G401 (cell line): ENCODE measurements around the gene ATP9B. TPM values are rescaled to one million over a fixed set of nuclear protein-coding genes. Genes with fewer than 3 reads are reported as not detected.
"Not testable (repeated sequence)": the region's sequence is repeated elsewhere in the genome, so short reads cannot be mapped to it uniquely, and the experiment has no call there.

Experiments
- DNase-seq: peaks from one replicate; pipeline ENCODE4 v3.0.0-alpha.2; 2015; ENCODE audit warnings: low spot score
- in situ Hi-C: cut with HindIII; loops from 2 replicates; pipeline ENCODE4 v1.10.0; 2016; ENCODE audit warnings: low sequenced_read_pairs, mixed read lengths
- total RNA-seq: library from RNA; depleted of rRNA; stranded (reverse); fragments of >200 nt; shearing (Covaris generic); gene quantifications from 2 replicates; pipeline ENCODE4 v1.2.3, GENCODE V29; 2014

Gene ATP9B
- total RNA-seq, 1 experiment from 2014 or later = 16.3 TPM

DNA sequence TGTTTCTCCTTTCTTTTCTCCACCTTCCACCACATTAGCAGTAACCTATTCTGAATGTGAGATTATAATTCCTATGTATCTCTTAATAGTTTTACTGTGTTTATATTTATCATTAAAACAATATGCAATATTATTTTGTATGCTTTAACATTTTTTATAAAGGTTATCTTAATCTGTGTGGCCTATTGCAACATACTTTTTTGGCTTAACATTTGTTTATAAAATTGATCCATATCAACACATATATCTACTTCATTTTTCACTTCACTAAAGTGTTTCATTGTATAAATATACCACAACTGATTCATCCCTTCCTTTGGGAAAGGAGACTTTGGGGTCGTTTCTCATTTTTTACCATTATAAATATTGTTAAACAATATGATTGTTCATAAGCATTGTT, 48.6 kb downstream of the ATP9B start:
- no peak for DNase-seq
- in situ Hi-C loops = no loop called here

DNA sequence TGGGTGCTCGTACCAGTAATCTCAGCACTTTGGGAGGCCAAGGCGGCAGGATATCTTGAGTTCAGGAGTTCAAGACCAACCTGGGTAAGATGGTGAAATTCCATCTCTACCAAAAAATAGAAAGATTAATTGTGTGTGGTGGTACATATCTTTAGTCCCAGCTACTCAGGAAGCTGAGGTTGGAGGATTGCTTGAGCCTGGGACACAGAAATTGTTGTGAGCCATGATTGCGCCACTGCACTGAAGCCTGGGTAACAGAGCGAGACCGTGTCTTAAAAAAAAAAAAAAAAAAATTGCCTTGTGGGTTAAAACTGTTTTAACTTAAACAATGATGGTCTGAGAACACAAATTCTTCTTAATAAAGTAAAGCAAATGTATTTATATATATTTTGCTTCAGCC, 49.6 kb downstream of the ATP9B start:
- no peak for DNase-seq
- in situ Hi-C loops = no loop called here

DNA sequence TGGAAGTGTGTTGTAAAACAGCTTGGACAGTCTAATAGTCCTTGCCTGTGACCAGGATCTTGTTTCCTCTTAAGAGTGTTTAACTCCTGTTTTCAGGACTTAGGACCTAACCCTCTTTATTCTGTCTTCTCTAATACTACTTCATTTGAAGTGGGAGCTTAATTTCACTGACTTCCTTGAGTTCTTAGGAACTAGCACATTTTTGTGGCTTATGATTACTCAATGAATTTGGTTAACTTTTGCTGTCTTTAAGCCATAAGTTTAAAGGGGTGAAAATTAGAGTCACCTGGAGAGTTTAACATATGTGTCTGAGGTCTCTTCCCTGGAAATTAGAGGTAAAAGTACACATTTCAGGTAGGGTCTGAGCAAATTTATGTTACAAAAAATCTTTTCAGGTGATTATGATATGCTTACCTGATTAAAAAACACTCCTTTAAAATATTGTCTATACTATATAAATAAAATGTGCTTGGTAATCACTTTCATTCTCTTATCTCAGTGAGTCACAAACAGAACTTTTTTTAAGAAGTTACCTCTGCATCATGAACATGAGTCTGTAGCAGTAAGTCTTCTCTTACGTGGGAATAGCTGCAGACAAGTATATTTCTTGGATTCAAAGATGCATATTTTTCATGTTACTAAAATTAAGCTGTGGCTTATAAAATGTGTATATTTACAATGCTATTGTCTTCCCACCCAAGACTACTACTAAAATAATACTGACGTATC, 52.7 kb downstream of the ATP9B start:
- no peak for DNase-seq
- in situ Hi-C loops = no loop called here

DNA sequence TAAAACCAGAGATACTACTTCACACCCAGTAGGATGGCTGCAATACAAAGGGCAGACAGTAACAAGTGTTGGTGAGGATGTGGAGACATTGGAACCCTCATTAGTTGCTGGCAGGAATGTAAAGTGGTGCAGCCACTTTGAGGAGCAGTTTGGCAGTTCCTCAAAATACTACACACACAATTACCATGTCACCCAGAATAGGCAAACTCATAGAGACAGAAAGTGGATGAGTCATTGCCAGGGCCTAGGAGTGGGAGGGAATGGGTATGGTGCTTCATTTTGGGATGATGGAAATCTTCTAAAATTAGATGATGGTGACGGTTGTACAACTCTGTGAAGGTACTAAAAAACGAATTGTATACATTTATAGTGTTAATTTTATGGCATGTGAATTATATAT, 54.8 kb downstream of the ATP9B start:
- DNase-seq = no peak
- in situ Hi-C loops = no loop called here

DNA sequence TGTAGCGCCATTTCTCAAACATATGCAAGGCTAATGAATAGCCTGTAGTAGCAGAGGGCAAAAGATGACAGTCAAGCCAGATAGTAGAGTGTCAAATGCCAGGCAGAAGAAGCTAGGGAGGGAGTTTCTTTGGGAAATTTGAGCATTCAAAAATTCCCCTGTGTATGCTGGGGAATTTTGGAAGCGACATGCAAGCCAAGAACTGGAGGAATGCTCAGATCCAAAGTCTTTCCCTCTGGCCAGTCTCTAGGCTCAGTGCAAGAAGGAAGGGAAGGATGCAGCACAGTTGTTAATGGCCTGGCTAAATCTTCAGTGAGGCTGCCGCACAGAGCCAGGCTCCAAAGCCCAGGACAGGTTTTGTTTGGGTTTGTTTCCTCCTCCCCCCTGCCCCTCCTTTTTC, 59.9 kb downstream of the ATP9B start:
- in situ Hi-C loops = no loop called here
- DNase-seq = no peak

DNA sequence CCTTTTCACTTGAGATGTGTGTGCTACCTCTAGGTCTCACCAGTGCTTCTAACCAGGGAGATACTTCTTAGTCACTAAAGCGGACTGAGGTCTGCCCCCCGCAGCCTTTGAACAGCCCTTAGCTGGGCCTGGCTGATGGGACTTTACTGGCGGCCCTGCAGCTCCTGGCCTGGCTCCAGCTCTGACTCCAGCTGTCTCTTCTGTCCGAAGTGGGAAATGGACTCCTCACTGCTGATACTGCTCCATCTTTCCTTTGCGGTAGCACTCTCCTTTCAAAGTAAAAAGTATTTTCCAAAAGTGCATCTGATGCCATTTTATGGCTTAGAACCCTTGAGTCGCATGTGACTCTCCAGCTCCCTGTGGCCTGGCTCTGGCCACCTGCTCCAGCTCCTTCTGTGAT, 64.5 kb downstream of the ATP9B start:
- DNase-seq = peak; percentile 27
- in situ Hi-C loops = no loop called here

DNA sequence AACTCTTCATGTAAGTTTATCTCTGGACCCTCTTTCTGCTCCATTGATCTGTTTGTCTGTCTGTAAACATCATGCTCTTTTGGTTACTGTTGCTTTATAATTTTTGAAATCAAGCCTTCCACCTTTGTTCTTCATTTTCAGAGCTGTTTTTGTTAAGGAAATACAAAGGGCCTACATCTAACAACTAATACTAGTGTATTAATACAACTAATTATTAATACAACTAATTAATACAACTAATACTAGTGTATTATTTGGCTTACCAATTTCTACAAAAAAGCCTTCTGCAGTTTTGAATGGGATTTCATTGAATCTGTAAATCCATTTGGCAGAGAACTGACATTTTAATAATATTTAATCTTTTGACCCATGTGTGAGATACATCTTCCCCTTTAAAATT, 66.7 kb downstream of the ATP9B start:
- DNase-seq = no peak
- in situ Hi-C loops = no loop called here

DNA sequence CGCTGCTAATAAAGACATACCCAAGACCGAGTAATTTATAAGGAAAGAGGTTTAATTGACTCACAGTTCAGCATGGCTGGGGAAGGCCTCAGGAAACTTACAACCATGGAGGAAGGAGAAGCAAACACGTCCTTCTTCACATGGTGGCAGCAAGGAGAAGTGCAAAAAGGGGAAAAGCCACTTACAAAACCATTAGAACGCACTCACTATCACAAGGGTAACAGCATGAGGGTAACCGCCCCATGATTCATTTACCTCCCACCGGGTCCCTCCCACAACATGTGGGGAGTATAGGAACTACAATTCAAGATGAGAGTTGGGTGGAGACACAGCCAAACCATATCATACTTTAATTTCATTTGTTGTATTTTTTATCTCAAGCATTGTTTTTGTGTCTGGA, 67.5 kb downstream of the ATP9B start:
- in situ Hi-C loops = no loop called here
- no peak for DNase-seq

DNA sequence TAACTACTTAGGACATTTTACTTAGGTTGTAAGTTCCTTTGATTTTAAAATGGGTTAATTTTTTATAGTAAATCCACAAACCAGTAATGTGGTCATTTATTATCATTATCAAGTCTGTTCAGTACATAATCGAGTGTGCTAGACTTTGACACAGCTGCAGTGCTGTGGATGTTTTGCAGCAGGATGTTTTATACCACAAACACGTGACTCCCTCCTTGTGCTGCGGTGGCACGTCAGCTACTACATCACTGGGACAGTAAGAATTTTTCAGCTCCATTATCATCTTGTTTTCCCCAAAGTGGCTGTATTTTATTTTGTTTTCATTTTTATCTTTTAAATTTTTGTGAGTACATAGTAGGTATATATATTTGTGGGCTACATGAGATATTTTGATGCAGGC, 70.0 kb downstream of the ATP9B start:
- in situ Hi-C loops = no loop called here
- DNase-seq = no peak

DNA sequence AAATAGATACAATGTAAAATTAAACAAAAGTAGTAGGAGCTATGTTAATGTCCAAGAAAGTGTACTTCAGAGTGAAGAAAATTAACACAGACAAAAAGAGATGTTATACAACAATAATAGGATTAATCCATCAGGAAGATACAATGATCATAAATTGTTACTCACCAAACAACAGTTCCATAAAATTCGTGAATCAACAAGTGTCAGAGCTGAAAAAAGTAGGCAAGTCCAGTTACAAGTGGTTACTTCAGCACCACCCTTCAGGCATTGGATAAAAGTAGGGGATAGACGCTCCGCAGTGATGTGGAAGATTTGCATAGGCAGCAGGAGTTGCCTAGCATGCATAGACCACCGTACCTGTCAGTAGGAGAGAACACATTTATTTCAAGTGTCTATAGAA, 77.8 kb downstream of the ATP9B start:
- in situ Hi-C loops = no loop called here
- no peak for DNase-seq

DNA sequence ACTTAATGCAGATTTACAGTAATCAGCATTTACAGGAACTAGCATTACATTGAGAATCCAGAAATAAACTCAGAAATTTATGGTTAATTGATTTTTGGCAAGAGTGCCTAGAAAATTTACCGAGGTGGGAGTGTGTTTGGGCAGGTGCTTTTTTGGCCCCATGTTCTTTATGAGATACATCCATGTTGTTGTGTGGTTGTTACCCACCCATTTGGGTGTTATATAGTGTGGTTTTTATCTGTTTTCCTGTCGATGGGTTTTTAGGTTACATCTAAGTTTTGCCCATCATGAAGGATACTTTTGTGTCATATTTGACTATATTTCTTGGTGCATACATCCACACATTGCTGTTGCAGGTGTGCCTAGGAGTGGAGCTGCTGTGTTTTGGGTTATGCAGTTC, 82.0 kb downstream of the ATP9B start:
- in situ Hi-C loops = no loop called here
- no peak for DNase-seq

DNA sequence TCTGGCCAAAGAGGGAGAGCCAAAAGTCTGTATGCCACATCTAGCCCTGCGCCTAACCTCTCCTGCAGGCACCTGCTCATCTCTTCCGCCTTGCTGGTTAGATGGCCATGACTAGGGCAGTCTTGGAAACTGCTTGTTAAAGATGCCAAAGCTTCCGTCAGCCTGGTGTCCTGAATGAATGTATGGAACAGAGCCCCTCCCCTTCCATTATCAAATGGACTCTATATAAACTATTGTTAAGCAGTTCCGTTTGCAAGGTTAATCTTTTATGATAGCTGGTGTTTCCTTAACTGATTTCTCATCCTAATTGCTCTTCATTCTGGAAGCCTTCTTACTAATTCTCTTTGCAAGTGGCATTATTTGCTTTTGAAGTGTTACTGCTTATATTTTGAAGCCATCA, 87.1 kb downstream of the ATP9B start:
- DNase-seq = no peak
- in situ Hi-C loops = no loop called here

DNA sequence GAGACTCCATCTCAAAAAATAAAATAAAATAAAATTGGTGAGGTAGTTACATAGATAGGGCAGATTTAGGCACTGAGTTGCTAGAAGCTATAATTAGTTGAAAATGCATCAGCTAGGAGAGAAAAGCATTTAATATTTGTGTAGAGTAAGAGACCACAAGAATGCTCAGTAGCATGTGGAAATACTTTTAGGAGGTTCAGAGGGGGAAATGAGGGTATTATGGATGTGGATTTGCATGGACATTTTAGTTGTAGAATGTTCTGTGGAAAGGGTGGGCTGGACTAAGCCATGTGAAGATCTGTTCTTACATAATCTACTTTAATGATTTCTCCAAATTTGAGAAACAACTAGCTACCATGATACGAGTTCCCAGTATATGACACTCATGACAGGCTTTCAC, 95.5 kb downstream of the ATP9B start:
- in situ Hi-C loops = no loop called here
- DNase-seq = no peak

DNA sequence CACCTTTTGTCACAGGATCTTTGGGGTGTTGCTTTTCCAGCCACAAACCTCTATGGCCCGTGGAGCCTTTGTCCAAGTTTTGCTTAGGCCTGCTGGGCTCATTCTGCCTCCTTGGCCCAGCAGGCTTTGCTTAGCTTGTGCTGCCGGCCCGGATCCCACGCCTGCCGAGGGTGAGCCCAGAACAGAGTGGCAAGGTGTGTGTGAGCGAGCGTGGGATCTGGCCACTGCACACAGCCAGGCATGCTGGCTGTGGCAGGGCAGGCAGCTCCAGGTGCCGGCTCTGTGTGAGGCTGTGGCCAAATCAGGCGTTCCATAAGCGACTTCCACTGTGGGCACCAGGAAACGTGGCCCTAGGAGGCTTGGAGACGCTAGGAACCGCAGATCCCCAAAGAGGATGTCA, 97.5 kb downstream of the ATP9B start:
- in situ Hi-C loops = no loop called here
- peak; percentile 24 for DNase-seq

DNA sequence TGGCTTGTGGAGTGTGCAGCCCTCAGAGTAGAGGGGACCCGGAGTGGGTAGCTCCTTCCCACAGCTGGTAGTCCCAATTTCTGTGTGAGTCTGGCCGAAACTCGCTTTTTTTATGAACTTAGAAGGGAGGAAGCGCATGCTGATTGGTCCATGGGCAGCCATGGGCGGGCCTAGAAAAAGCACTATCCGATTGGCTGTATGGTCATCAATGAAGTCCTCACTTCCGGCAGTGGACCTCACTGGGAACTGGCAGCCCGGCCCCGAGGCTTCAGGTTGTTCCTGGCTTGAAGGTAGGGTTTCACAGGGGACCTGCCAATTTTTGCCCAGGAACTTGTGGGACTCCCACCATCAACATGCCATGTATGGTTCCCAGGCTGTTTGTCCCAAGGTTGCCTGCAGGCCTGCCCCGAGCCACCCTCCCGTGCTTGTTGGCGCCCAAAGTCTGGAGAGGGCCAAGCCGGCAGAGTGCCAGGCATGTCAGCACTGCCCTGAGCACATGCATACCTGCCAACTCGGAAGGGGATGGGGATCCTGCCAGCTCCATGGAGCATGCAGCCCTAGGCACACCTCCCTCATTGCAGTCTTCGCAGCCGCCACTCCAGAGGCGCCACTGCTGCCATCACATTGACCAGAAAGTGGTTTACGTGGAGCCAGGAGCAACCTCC, 98.5 kb downstream of the ATP9B start:
- in situ Hi-C loops = no loop called here
- peak; percentile 83 for DNase-seq

DNA sequence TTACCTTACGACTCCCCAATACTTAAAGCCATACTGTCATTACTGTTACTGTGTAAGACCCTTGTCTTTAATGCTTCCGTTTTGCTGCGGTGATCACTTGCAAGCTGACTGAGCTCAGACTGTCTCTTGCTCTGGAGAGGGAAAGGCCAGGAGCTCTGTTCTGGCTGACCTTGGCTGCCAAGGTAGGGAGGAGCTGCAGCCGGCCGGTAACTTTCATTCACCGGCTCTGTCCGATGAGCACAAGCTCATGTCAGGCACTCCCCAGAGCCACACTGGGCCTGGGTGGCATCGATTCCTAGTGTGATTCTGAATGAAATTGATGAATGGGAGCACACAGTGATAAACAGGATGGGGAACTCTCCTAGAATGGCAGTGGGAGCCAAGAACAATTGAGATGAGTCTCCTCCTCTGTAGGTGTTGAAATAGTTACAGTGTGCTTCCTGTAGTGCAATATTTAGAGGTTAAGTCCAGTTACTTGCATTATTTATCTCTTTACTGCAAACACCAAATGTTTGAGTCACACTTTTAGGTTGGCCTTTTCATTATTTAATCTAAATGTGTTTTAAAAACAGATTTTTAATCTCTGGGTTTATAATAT, 100.9 kb downstream of the ATP9B start:
- DNase-seq = no peak
- in situ Hi-C loops = no loop called here

DNA sequence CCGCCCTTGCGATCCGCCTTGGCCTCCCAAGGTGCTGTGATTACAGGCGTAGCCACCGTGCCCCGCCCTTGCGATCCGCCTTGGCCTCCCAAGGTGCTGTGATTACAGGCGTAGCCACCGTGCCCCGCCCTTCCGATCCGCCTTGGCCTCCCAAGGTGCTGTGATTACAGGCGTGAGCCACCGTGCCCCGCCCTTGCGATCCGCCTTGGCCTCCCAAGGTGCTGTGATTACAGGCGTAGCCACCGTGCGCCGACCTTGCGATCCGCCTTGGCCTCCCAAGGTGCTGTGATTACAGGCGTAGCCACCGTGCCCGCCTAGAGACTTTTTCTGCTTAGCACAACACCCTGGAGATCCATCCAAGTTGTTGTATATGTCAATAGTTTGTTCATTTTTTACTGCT, 103.1 kb downstream of the ATP9B start:
- DNase-seq, in situ Hi-C loops: not testable (repeated sequence)

DNA sequence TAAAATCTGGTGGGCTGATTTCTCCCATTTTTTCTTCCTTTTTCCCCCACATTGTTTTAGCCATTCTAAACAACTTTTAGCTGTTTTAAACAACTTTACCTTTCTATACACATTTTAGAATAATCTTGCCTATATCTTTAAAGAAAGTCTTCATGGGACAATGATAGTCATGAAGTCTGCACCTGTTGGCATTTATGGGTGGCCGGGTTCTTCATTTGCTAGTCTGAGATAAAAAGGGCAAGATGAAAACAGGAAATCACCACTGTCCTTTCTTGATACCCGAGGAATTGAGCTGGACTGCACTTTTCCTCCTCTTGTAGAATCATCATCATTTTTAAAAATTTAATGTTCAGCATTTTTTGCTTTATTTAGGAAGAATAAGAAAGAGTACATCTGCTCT, 104.5 kb downstream of the ATP9B start:
- no peak for DNase-seq
- in situ Hi-C loops = no loop called here

DNA sequence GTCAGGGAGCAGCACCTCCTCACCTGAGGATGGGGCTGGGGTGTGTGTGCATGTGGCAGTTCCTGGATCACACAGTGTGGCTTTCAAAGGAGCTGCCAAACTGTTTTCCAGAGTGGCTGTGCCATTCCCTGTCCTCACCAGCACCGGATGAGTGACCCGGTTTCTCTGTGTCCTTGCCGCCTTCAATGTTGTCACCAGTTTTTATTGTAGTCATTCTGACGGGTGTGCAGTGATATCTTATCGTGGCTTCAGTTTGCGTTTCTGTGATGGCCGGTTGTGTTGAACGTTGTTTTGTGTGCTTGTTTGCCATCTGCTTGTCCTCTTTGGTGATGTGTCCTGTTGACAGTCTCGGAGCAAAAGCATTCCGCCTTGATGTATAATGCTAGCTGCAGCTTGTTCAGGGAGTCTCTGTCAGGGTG, 108.9 kb downstream of the ATP9B start:
- in situ Hi-C loops = no loop called here

DNA sequence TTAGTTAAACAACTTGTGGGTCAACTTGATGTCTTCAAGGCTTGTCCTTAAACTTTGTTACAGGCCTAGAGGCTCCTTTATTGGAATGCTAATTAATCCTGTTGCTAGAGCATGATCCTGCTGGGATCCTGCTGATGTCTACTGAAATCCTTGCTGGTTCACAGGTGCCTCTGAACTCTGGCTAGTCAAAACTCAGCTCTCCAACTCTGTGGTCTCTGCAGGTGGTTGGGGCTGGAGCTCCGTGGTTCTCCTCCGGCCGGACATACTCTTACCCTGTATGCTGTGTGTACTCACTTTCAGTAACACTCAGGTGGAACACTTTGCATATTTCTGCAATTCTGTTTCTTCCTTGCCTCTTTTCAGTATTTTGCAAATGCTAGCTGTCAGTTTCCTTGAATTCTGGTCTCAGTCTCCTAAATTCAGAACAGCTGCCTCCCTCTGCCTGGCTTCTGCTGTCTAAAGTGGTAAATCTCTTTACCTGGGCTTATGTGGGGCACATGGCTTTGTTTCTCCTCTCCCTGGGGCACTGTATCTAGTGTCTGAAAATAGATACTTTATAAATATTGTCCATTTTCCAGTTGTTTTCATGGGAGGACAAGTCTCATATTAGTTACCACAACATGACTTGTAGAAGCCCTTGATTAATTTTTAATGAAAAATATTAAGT, 113.0 kb downstream of the ATP9B start:
- no peak for DNase-seq
- in situ Hi-C loops = no loop called here

More for the DNA sequence above, 108.9 kb downstream of the ATP9B start:
- DNase-seq = no peak
